WTC11 (cell line): ENCODE results near the gene ACADVL. TPM values are rescaled to one million over a fixed set of nuclear protein-coding genes. Genes with fewer than 3 reads are reported as not detected.

Experiments used
- ATAC-seq: fragments of 200-7000 bp; cut with Tn5 transposase; 2 replicates; pipeline ENCODE4 v1.10.0; 2021; ENCODE audit warnings: mild to moderate bottlenecking, moderate library complexity
- CTCF ChIA-PET: fragments of 300-600 bp; sonication (Branson Sonifier 250); formaldehyde crosslinking; loops from one replicate; lab custom pipeline; 2021; ENCODE audit warnings: antibody characterized with exemption; lab: Charles Lee
- POLR2A ChIA-PET: fragments of 350-600 bp; sonication (Branson Sonifier 250); formaldehyde crosslinking; loops from one replicate; lab custom pipeline; 2021; ENCODE audit warnings: antibody characterized with exemption; lab: Charles Lee
- DNase-seq: peaks from one replicate; pipeline ENCODE4 v3.0.0; 2021; ENCODE audit warnings: low spot score
- H3K27ac Mint-ChIP-seq: 2 replicates; pipeline ENCODE4 v1.8.0; 2021; ENCODE audit warnings: mixed read lengths
- H3K27me3 Mint-ChIP-seq: 2 replicates; pipeline ENCODE4 v1.8.0; 2021; ENCODE audit warnings: low read depth, mild to moderate bottlenecking, moderate library complexity, mixed read lengths
- H3K36me3 Mint-ChIP-seq: 2 replicates; pipeline ENCODE4 v1.8.0; 2021; ENCODE audit warnings: mixed read lengths
- H3K4me1 Mint-ChIP-seq: 2 replicates; pipeline ENCODE4 v1.8.0; 2022; ENCODE audit warnings: mixed read lengths
- H3K4me3 Mint-ChIP-seq: 2 replicates; pipeline ENCODE4 v1.8.0; 2021; ENCODE audit warnings: mild to moderate bottlenecking, moderate library complexity, mixed read lengths
- H3K9me3 Mint-ChIP-seq: 2 replicates; pipeline ENCODE4 v1.8.0; 2021; ENCODE audit warnings: mixed read lengths
- AFF4 ChIP-seq: sonication (generic); formaldehyde crosslinking; IDR thresholded peaks from 2 replicates; pipeline ENCODE4 v1.8.1; 2023; ENCODE audit warnings: mild to moderate bottlenecking, missing genetic modification reagents, borderline replicate concordance
- AR ChIP-seq: fragments of 250-450 bp; sonication (Bioruptor Pico); IDR thresholded peaks from 2 replicates; pipeline ENCODE4 v1.9.0; 2021; ENCODE audit warnings: mild to moderate bottlenecking
- ARID4B ChIP-seq: sonication (generic); formaldehyde crosslinking; IDR thresholded peaks from 2 replicates; pipeline ENCODE4 v1.8.0; 2023; ENCODE audit warnings: missing genetic modification reagents, mild to moderate bottlenecking, borderline replicate concordance
- CTCF ChIP-seq: fragments of 200-600 bp; IDR thresholded peaks from 2 replicates; pipeline ENCODE4 v1.8.0; 2022; ENCODE audit warnings: antibody characterized with exemption
- FOXP1 ChIP-seq: sonication (generic); formaldehyde crosslinking; IDR thresholded peaks from 2 replicates; pipeline ENCODE4 v1.8.0; 2022; ENCODE audit warnings: missing genetic modification reagents, mild to moderate bottlenecking, moderate library complexity, borderline replicate concordance
- MAX ChIP-seq: sonication (generic); formaldehyde crosslinking; IDR thresholded peaks from 2 replicates; pipeline ENCODE4 v1.8.0; 2022; ENCODE audit warnings: mild to moderate bottlenecking, missing genetic modification reagents
- MXD4 ChIP-seq: fragments of 250-450 bp; sonication (Bioruptor Pico); IDR thresholded peaks from 2 replicates; pipeline ENCODE4 v1.8.0; 2021; ENCODE audit warnings: mild to moderate bottlenecking, moderate library complexity, borderline replicate concordance
- NR3C1 ChIP-seq: sonication (generic); formaldehyde crosslinking; conservative IDR thresholded peaks from 2 replicates; pipeline ENCODE4 v1.8.1; 2023; ENCODE audit warnings: low read depth, mild to moderate bottlenecking, missing genetic modification reagents
- PRDM15 ChIP-seq: sonication (generic); formaldehyde crosslinking; IDR thresholded peaks from 2 replicates; pipeline ENCODE4 v1.8.0; 2022; ENCODE audit warnings: missing genetic modification reagents
- PRRX2 ChIP-seq: fragments of 250-450 bp; sonication (Bioruptor Pico); IDR thresholded peaks from 2 replicates; pipeline ENCODE4 v1.8.0; 2021; ENCODE audit warnings: mild to moderate bottlenecking
- SOX15 ChIP-seq: fragments of 250-450 bp; sonication (Bioruptor Pico); IDR thresholded peaks from 2 replicates; pipeline ENCODE4 v1.9.0; 2021; ENCODE audit warnings: mild to moderate bottlenecking
- SP1 ChIP-seq: sonication (generic); formaldehyde crosslinking; conservative IDR thresholded peaks from 2 replicates; pipeline ENCODE4 v1.8.1; 2022; ENCODE audit warnings: missing genetic modification reagents
- ZMAT4 ChIP-seq: fragments of 250-450 bp; sonication (Bioruptor Pico); IDR thresholded peaks from 2 replicates; pipeline ENCODE4 v1.9.0; 2021; ENCODE audit warnings: mild to moderate bottlenecking
- ZNF423 ChIP-seq: fragments of 250-450 bp; sonication (Bioruptor Pico); IDR thresholded peaks from 2 replicates; pipeline ENCODE4 v2.1.2; 2022; ENCODE audit warnings: mild to moderate bottlenecking, moderate library complexity
- ZSCAN18 ChIP-seq: fragments of 250-450 bp; sonication (Bioruptor Pico); IDR thresholded peaks from 2 replicates; pipeline ENCODE4 v2.1.2; 2022; ENCODE audit warnings: mild to moderate bottlenecking, moderate library complexity
- total RNA-seq: library from RNA; stranded (reverse); gene quantifications from 3 replicates; pipeline ENCODE4 v1.2.3, GENCODE V29; 2021

The ACADVL gene
- total RNA-seq, 1 experiment from 2014 or later, result 236 TPM

GRCh38 chr17:7218166-7218565 lies 1.6 kb upstream of the ACADVL start:
- POLR2A ChIA-PET, result no interaction called here
- TF ChIP-seq SOX15 (CRISPR knock-in tag) (no peak), PRDM15 (no peak), AR (CRISPR knock-in tag) (no peak), ZMAT4 (CRISPR knock-in tag) (no peak), PRRX2 (CRISPR knock-in tag) (no peak), NR3C1 (CRISPR knock-in tag) (no peak), ZNF423 (no peak), CTCF (no peak), SP1 (CRISPR knock-in tag) (no peak), FOXP1 (CRISPR knock-in tag) (no peak), ZSCAN18 (CRISPR knock-in tag) (no peak), ARID4B (CRISPR knock-in tag) (no peak), AFF4 (CRISPR knock-in tag) (no peak), MXD4 (no peak), MAX (CRISPR knock-in tag) (no peak)
- TF ChIP-seq, all 79 proteins: peak for 0
- Mint-ChIP-seq H3K4me3 (peak overlapping the region; percentile 78), H3K27me3 (peaks cover 4% of the 10 kb centered on the region; the same call in 1 of the 2 replicates), H3K27ac (no peak overlapping the region), H3K9me3 (no peaks in the 10 kb centered on the region), H3K36me3 (peaks cover under 1% of the 10 kb centered on the region; the same call in 1 of the 2 replicates), H3K4me1 (peaks cover 55% of the 10 kb centered on the region)
- DNase-seq (no peak), ATAC-seq (no peak)
- CTCF ChIA-PET, result interaction anchor here (0.8 to 4.8 kb wide), 2 partner anchors 10 to 14 kb away, joined by 3 to 24 read pairs; no protein-coding TSS in a partner anchor
